Right kidney (tissue), 1 donor: ENCODE results near the gene GNG12.
"Not testable (repeated sequence)": the region's sequence is repeated elsewhere in the genome, so short reads cannot be mapped to it uniquely, and the experiment has no call there.

Source experiments
- DNase-seq: peaks from one replicate; pipeline ENCODE4 v3.0.0-alpha.2; 2016

GNG12 gene

DNA sequence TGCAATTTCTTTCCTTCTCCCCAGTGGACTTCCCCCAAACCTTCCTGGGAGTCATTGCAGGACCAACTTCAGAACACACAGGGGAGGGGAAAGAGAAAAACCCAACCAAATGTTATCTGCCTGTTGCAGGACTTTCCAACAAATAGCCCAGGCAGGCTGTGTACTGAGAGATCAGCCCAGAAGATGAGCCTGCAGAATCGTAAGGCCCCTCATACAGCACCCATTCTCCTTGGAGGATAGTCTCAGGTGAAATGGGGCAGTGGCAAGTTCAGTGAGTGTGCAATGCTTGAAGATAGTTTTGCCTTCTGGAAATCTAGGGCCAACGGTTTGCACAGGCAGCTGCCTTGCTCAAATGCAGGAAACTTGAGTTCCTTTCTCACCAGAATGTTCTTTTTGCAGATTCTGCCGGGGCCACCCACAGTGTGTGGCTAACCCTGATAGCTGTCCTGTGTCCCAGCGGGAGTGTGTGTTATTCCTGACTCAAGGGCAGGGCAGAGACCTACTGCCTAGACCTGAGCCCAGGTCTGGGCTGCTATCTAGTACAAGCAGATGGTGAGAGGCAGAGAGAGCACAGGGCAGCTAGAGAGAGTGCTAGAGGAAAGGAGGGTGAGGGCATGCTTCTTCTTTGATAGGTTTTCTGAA is 99.5 kb downstream of the GNG12 start:
- DNase-seq, result no peak

DNA sequence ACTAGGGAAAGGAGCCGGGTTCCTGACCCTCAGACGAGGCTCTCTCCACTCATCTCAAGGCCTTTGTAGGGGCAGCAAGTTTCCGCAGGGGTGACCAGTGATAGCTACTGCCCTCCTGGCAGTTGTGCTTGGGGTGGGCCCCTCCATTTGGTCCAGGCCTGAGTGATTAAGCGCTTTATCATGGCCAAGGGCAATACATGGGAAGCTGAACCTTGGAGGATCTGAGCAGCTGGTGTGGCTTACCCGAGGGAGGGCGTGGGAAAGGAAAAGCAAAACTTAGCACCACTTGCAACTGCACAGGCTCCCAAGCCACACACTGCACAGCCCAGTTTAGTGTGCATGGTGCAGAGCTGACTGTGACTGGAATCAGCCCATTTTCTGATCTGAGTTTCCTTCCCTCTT is 100.5 kb downstream of the GNG12 start:
- DNase-seq, result no peak

DNA sequence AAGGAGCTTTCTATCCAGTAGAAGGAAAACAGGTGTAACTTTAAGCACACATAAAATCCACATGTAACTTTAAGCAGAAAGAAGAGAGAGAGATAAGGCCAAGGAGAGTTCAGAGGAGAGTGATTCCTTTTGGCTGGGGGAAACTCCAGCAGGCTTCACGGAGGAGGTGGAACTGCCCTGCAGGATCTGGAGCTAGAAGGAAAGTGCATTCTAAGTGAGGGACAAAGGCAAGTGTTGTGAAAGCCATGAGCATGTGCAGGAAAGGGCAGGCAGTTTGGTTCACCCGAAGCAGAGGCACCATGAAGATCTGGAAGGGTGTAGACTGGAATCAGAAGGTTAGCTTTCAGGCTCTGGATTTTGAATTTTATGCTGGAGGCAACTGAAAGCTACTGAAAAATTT is 101.9 kb downstream of the GNG12 start:
- DNase-seq, result no peak

GRCh38 chr1:67730312-67730711 is 103.0 kb downstream of the GNG12 start:
- not testable (repeated sequence) for DNase-seq

- no peak for DNase-seq
Measured at GRCh38 chr1:67729872-67730271, 103.4 kb downstream of the GNG12 start.

GRCh38 chr1:67726224-67726623 is 107.0 kb downstream of the GNG12 start:
- DNase-seq, result no peak

DNA sequence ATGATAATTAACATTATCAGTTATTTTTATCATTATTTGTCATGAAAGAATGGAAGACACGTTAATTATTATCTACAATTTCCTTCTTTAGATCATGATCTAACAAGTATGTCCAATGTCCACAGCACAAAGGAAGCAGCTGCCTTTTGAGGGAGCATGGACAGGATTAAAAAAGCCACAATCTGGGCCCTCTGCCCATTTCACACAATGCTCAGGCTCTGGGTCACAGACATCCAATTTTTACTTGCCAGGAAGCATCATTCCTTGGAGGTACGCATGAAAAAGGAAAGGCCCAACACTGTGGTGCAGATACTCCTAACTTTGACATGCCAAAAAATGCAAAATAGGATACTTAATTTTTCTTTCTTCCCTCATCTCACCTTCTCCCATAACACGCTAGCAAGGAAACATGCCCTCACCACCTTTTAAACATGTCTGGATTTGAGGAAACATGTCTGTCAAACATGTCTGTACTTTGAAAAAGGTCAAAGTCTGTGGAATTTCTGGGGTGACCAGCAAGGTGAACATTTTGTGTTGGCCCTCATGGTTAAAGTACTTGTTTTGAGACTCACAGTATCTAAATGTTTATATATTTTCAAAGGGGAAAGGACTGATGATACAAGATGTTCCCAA is 108.2 kb downstream of the GNG12 start:
- no peak for DNase-seq

GRCh38 chr1:67723620-67724019 is 109.6 kb downstream of the GNG12 start:
- DNase-seq, result no peak

- no peak for DNase-seq
Measured at GRCh38 chr1:67723126-67723525, 110.1 kb downstream of the GNG12 start.

DNA sequence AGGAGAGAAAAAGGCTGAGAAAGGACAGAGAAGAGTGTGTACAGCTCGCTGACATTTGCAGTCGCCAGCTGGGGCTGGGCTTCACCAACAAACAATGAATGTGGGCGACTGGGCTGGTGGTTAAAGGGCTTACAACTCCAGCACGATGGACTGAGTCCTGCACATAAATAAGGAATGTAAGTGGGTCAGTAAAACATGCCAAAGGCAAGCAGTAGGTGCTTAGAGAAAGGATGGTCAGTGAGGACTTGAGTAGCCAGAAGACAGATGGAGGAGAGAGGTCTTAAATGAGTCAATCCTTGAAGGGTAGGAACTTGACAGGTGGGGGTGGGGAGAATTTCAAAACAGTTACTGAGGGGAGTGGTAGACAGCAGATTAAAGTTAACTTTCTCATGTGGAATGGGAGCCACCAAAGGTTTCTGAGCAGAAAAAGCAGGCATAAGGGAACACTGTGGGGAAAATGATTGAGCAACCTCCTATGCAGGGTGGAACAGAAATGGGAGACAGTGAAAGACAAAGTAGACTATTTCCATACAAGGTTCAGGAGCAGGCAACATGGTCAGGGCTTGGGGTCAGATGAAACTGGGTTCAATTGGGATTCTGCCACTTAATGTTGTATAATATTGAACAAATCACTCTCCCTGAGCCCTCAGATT is 110.8 kb downstream of the GNG12 start:
- DNase-seq, result no peak

GRCh38 chr1:67721650-67722291 is 111.5 kb downstream of the GNG12 start:
- no peak for DNase-seq

DNA sequence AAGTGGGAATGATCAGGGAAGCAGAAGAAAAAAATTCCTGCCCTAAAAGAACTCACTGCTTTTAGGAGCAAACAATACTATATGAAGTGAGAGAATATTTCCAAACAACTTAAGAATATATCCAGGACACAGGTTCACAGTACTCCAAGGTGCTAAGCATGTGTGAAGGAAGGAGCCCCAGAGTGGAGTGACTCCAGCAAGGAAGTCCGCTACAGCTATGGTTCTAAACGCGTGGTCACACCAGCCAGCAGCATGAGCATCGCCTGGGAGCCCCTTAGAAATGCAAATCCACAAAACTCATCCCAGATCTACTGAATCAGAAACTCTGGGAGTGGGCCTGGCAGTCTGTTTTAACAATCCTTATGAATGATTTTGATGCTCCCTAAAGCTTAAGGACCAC is 112.2 kb downstream of the GNG12 start:
- no peak for DNase-seq

DNA sequence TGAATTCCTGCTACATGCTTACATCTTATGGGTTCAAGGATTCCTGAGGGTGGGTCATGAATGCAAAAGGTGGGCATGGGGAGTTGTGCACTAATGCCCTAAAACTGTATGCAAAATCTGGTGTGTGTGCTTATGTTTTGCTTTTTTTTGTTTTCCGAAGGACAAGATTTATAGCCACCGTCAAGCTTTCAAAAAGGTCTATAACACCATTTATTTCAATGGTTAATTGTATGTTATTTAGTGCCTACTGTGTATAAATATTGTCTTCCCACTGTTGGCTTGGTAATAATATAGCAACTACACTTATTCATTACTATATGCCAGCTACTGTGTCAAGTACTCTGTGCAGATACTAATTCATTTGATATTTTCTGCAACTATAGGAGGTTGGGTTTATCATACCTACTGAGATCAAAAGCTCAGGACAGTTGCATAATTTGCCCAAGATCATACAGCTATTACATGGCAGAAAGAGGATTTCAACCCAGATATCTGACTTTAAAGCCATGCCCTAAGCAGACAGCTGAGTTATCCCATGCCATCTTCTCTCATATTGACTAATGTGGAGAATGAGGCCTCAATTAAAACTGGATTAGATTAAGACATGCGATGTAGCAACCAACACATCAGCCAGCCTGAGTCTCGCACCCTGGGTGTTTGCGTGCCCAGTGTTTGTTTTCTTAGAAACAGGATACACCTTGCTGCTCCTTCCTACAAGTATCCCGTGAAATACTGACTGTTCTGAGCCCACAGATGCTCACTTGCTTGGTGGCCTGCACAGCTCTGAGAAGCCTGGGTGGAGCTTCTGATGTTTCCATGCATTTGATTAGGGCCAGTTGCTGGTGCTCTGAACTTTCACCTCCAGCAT is 113.7 kb downstream of the GNG12 start:
- DNase-seq, result no peak

- DNase-seq, result no peak
Measured at GRCh38 chr1:67717876-67718275, 115.4 kb downstream of the GNG12 start.

DNA sequence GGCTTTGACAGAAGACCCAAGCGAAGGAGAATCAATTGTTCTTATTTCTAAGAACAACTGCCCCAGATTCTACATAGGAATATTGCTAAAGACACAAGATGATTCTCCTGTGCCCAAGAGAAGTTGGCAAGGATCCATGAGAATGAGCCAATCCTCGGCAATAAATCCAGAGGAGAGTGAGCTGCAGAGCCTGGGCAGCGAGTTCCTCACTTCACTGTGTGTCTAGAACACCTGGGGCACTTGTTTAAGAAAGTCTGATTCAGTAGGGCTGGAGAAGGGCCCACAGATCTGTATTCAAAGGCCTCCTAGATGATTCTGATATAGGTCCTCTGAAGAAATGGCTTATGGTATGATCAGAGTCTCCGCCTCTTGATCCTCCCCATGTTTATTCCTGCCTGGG is 116.5 kb downstream of the GNG12 start:
- DNase-seq, result no peak

- DNase-seq, result no peak
Measured at GRCh38 chr1:67715819-67716218, 117.4 kb downstream of the GNG12 start.

DNA sequence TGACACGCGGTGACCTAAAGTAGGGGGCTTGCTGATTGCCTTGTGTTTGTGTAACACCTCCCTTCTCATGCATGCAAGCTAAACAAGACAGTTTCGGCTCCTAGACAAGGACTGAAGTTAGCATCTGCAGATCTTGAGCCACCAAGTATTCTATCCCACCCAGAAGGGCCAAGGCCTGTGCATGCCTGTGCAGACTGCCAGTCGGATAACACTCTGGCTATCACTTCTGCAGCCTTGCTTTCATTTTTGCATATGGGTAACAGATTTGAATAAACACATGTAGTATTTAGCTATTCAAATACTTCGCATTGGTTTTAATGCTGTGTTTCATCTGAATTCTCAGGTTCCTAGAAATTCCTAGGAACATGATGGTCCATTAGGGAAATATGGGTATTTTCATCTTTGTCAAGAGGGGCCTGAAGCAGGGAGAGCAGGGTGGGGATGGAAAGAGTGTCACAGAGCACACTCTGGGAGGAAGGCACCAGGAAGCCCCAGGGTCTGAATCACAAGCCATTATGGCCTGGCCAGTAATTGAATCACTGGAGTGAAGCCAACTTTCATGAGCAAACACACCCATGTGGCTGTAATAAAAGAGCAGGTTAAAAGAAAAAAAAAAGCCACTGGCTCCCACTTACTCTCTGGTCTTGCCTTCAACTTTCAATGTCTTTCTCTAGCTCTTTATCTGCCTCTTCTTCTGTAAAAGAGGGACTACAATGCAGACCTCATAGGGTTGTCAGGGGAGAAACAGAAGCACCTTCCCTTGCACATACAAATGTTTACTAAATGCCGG is 120.0 kb downstream of the GNG12 start:
- no peak for DNase-seq

- DNase-seq, result no peak
Measured at GRCh38 chr1:67711855-67712212, 121.4 kb downstream of the GNG12 start.

- DNase-seq, result no peak
Measured at GRCh38 chr1:67711158-67711854, 122.0 kb downstream of the GNG12 start.

DNA sequence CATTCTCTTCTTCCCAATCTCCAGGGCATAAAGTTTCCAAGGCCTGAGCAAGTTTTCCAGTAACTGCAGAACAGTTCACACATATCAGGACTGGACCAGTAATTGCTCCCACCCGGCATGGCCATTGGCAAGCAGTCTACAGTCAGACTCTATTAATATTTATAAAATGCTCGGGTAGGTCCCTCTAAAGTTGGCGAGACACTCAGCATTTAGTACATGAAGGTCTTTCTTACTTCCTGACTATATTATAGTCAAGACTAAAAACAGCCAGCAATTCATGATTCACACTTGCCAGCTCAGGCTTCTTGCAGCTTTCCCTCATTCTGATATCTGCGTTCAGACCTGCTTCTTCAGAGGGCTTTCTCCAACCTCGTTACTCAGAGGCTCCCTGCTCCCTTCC is 122.8 kb downstream of the GNG12 start:
- DNase-seq, result no peak

DNA sequence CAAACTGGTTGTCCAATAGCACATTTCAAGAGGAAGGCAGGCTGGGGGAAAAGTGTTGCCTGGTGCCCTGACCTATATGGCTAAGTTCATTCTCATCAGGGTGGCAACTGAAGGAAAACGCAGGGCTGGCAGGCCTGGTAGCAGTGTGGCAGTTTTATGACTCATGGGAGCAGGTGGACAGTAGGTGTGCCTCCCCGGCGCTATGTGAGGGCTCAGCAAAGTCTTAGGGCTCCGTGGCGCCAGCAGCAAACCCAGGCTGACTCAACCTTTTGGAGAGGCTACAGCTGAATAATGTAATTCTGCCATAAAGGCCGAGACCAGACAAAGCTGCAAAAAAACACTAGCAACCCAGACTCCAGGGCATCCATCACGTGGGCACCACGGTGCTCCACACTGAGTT is 124.7 kb downstream of the GNG12 start:
- no peak for DNase-seq
